ENCODE results near the gene SLC25A33.

- TF ChIP-seq POLR2A (IDR thresholded peaks at IDR 0.05; ENCODE audit: low read depth, low read length), result no peak
- no peak for TF ChIP-seq SPI1 (IDR thresholded peaks at IDR 0.05; ENCODE audit: low read depth, low read length)
- TF ChIP-seq TAF1 (IDR thresholded peaks at IDR 0.05; ENCODE audit: low read depth, low read length), result no peak
Observed at GRCh38 chr1:9603766-9604753, 64.8 kb downstream of the SLC25A33 start.

Data from GM12891 (cell line).